ENCODE data around the gene SMARCD2.
A peak's percentile ranks its signal among the peaks of the same experiment; 100 is the strongest.
"Not testable (repeated sequence)": the region's sequence is repeated elsewhere in the genome, so short reads cannot be mapped to it uniquely, and the experiment has no call there.

The SMARCD2 gene

GRCh38 chr17:63842540-63843386 lies at the start of gene SMARCD2:
Gene SMARCD2 (minus strand): TSS chr17:63842685. CDS start chr17:63842674, 11 bp downstream.
- peak; percentile 98 to 99 for DNase-seq

- DNase-seq, result peak; percentile 11 to 33
Measured at GRCh38 chr17:63889026-63889848, 46.8 kb upstream of the SMARCD2 start.

DNA sequence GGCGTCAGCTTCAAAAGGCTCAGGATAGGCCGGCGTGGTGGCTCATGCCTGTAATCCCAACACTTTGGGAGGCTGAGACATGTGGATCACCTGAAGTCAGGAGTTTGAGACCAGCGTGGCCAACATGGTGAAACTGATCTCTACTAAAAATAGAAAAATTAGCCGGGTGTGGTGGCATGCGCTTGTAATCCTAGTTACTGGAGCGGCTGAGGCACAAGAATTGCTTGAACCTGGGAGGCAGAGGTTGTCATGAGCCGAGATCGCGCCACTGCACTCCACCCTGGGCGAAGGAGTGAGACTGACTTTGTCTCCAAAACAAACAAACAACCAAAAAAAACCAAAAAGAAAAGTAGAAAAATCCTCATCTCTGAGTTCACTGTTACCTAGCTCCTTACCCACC lies 42.6 kb upstream of the SMARCD2 start:
- DNase-seq, result not testable (repeated sequence)

- not testable (repeated sequence) for DNase-seq
Measured at GRCh38 chr17:63882626-63883126, 40.2 kb upstream of the SMARCD2 start.

- DNase-seq, result peak; percentile 55 to 68
Measured at GRCh38 chr17:63881935-63882601, 39.6 kb upstream of the SMARCD2 start, which contains the start of gene GH2. Gene GH2 (minus strand): TSS chr17:63881944. CDS start chr17:63881801, 143 bp downstream.

DNA sequence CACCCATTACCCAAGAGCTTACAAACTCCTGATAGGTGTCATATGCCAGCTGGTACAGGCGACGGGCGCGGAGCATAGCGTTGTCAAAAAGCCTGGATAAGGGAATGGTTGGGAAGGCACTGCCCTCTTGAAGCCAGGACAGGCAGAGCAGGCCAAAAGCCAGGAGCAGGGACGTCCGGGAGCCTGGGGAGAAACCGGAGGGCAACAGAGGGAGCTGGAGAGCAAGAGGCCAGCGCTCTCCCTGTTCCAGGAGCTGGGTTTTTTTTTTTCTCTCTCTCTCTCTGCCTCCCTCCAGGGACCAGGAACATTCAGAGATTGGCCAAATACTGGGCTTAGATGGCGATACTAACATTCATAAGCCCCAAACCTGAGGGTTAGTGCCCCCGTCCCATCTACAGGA lies 38.9 kb upstream of the SMARCD2 start:
- not testable (repeated sequence) for DNase-seq

DNA sequence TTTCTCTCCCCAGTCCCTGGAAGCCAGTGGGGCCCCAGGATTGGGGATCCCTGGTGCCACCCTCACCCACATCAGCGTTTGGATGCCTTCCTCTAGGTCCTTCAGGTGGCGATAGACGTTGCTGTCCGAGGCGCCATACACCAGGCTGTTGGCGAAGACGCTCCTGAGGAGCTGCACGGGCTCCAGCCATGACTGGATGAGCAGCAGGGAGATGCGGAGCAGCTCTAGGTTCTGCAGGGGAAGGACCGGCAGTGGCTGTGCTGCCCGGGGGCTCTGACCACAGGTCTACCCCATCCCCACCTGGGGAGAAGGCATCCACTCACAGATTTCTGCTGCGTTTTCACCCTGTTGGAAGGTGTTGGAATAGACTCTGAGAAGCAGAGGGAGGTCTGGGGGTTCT lies 38.2 kb upstream of the SMARCD2 start:
- no peak for DNase-seq

DNA sequence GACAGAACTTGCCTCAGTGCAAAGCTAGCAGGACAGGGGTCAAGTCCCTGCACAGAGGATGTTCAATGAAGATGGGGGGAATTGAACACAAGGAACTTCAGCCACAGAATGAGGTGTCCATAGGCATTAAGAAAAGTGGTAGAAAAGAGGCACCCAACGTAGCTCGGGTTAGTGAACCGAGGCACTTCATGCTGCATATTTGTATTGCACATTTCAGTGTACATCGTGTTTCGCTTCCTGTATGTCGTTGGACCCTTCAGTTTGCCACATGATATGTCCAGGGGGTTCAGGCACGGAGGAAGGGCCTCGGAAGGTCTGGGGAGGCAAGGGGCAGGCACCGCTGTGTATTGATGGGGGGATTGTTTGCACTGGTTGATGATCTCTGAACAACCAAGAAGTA lies 35.9 kb upstream of the SMARCD2 start:
- not testable (repeated sequence) for DNase-seq

DNA sequence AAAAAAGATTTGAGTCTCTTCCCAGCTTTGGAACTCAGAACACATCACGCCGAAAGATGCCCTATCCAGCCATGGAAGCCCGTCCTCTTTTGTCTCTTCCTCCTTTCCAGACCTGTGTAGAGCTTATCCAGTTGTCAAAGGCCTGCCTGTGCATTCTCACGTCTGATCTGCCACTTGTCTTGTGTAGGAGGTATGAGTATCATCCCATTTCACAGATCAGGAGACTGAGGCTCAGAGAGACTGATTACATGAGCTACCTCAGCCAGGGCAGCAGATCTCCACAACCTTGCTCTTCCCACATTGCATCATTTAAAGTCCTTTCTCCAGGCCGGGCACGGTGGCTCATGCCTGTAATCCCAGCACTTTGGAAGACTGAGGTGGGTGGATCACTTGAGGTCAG lies 32.2 kb upstream of the SMARCD2 start:
- not testable (repeated sequence) for DNase-seq

GRCh38 chr17:63874061-63874626 lies 31.7 kb upstream of the SMARCD2 start:
- not testable (repeated sequence) for DNase-seq

DNA sequence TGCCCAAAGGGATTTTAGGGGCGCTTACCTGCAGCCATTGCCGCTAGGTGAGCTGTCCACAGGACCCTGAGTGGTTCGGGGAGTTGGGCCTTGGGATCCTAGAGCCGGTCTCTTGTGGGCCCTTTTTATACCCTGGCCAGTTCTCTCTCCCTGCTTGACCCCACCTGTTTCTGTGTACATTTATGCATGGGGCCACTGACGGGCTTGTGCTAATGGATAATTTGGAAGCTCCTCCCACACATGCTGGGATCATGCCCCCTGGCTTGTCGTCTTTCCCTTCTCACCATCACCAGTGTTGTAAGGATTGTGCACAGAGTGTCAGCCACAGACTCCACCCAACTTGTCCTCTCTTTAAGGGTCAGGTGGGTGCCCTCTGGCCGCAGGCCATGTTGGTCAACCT lies 31.1 kb upstream of the SMARCD2 start, which contains the start of gene CSH2:
TSS of gene CSH2 (minus strand) at position 101 of the 400 bp plus-strand sequence. CDS start at position 38, 63 bp downstream.
- DNase-seq, result not testable (repeated sequence)

DNA sequence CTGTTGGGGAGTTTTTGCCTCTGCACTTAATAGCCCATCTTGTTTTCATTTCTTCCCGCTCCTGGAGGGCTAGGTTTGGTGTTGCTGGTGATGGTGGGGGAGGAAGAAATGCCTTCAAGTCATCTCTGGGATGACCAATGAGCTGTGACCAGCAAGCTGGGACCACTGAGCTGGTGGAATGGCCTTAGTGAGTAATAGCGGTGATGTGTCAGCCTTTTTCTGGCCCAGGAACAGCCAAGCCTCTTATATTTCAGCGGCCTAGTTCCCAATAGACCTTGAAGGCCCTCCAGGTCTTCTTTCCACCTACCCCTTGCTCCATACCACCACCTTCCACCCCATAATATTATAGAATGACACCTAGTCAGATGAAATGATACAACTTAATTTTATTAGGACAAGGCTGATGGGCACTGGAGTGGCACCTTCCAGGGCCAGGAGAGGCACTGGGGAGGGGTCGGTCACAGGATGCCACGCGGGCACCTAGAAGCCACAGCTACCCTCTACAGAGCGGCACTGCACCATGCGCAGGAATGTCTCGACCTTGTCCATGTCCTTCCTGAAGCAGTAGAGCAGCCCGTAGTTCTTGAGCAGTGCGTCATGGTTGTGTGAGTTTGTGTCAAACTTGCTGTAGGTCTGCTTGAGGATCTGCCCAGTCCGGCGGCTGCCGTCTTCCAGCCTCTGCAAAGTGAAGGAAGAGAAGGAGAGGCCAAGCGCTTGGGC lies 29.3 kb upstream of the SMARCD2 start:
- not testable (repeated sequence) for DNase-seq

GRCh38 chr17:63870292-63870665 lies 27.8 kb upstream of the SMARCD2 start:
- not testable (repeated sequence) for DNase-seq

GRCh38 chr17:63869491-63870291 lies 27.2 kb upstream of the SMARCD2 start:
- DNase-seq, result not testable (repeated sequence)

DNA sequence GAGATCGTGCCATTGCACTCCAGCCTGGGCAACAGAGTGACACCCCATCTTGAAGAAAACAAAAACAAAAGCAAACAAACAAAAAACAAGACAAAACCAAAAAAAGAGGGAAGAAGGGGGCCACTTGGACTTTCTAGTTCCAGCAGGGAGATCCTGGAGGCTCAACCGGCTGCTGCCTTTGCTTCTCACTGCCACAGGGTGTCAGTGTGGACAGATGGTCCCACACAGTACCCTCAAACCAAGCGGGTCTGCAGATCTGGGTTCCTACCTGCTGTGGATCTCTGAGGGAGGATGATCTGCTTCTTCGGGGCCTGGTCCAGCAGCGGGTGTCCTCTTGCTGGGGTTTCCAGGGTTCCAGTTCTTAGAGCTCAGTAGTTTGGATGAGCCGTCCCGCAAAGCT lies 24.1 kb upstream of the SMARCD2 start:
- DNase-seq, result not testable (repeated sequence)

DNA sequence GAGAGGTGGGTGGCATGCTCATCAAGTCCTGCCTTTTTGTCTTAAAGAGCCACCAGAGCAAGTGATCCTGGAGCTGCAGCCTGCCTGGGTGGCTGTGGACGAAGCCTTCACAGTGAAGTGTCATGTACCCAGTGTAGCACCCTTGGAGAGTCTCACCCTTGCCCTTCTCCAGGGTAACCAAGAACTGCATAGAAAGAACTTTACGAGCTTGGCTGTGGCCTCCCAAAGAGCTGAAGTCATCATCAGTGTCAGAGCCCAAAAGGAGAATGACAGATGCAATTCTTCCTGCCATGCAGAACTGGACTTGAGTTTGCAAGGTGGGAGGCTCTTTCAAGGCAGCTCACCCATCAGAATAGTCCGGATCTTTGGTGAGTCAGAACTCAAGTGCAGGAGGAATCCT lies 16.8 kb upstream of the SMARCD2 start:
- no peak for DNase-seq

DNA sequence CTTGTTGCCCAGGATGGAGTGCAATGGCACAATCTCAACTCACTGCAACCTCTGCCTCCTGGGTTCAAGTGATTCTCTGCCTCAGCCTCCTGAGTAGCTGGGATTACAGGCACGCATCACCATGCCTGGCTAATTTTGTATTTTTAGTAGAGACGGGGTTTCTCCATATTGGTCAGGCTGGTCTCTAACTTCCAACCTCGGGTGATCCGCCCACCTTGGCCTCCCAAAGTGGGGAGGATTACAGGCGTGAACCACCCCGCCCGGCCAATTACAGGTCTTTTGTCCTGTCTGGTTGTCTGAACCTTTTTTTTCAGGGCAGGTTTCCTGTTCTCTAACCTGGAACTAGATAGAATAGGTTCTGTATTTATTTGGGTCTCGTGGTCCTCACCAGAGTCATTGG lies 13.9 kb upstream of the SMARCD2 start:
- DNase-seq, result not testable (repeated sequence)

DNA sequence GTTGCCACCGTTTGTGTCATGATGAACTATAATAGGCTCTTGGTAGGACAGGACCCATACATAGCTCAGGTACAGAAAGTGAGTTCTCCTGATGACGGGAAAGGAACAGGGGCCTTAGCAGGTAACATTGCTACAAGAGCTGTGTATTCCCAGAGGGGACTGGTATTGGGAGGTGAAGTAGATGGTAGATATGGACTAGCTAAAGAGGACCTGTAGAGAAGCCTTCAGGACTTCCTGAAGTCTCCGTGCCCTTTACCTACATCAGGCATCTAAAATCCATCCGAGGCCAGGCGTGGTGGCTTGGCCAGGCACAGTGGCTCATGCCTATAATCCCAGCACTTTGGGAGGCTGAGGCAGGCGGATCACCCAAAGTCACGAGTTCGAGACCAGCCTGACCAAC lies 12.7 kb upstream of the SMARCD2 start:
- no peak for DNase-seq

DNA sequence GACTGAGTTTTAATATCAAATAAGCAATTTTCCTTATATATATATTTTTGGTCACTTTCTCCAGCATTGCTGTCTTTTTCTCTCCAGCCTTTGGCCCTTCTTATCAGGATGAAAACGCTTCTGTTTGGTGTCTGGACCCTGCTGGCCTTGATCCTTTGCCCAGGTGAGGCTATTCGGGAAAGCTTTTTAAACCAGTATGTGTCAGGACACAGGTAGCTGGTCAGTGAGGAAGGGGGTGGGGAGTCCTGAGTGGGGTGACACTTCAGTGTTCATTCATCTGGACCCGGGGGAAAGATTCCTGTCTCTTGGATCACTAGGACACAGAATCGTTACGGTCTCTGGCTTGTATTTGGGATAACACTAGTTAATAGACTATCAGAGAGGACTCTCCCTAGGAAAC lies 12.2 kb upstream of the SMARCD2 start:
- no peak for DNase-seq

DNA sequence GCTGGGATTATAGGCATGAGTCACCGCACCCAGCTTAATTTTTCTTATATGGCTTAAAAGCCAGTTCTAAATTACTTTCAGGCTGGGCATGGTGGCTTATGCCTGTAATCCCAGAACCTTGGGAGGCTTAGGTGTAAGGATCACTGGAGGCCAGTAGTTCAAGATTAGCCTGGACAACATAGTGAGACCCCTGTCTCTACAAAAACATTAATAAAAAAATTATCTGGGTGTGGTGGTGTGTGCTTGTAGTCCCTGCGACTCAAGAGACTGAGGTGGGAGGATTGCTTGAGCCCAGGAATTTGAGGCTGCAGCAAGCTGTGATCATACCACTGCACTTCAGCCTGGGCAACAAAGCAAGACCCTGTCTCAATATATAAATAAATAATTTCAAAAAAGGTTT lies 10.8 kb upstream of the SMARCD2 start:
- no peak for DNase-seq

- no peak for DNase-seq
Measured at GRCh38 chr17:63850401-63850800, 7.9 kb upstream of the SMARCD2 start.
